ENCODE results near the gene SLC7A7. TPM values are rescaled to one million over a fixed set of nuclear protein-coding genes. Genes with fewer than 3 reads are reported as not detected.
A peak's percentile ranks its signal among the peaks of the same experiment; 100 is the strongest.

SLC7A7 gene
- total RNA-seq, 1 donor from 2014 or later, result 14.3 TPM

GRCh38 chr14:22819151-22819988 is 4.1 kb upstream of the SLC7A7 start:
- H3K4me2 ChIP-seq (ENCODE audit: low read length), result peak overlapping the region; percentile 67
- FAIRE-seq (no peak), DNase-seq (ENCODE audit: low read depth) (peak; percentile 50)
- peak overlapping the region; percentile 14 for H3K27ac ChIP-seq (ENCODE audit: low read depth, low read length)
- TF ChIP-seq CTCF (IDR thresholded peaks at IDR 0.05; ENCODE audit: insufficient read depth, low read depth, low read length) (no peak), EZH2 (IDR thresholded peaks at IDR 0.05; ENCODE audit: insufficient read depth, low read length) (no peak)
- Mint-ChIP-seq H3K27ac (ENCODE audit: unreplicated experiment) (peak overlapping the region; percentile 88), H3K4me3 (ENCODE audit: unreplicated experiment) (no peak overlapping the region), H3K4me1 (ENCODE audit: low read depth, unreplicated experiment) (peaks cover 58% of the 10 kb centered on the region), H3K9me3 (ENCODE audit: unreplicated experiment) (no peaks in the 10 kb centered on the region), H3K36me3 (ENCODE audit: low read depth, unreplicated experiment) (no peaks in the 10 kb centered on the region), H3K27me3 (ENCODE audit: low read depth, unreplicated experiment) (no peaks in the 10 kb centered on the region)
- H3K79me2 ChIP-seq (ENCODE audit: insufficient read depth, low read length), result no peaks in the 10 kb centered on the region
- H3K27me3 ChIP-seq (ENCODE audit: insufficient read depth, low read length), result no peaks in the 10 kb centered on the region
- H3K4me1 ChIP-seq (ENCODE audit: insufficient read depth, low read length), result peaks cover 20% of the 10 kb centered on the region
- H3K36me3 ChIP-seq (ENCODE audit: insufficient read depth, low read length), result no peaks in the 10 kb centered on the region
- H3K9me3 ChIP-seq (ENCODE audit: insufficient read depth, low read depth, low read length), result no peaks in the 10 kb centered on the region
- peak overlapping the region; percentile 45 for H3K9ac ChIP-seq (ENCODE audit: low read length)
- H2AFZ ChIP-seq (ENCODE audit: low read depth, low read length), result peak overlapping the region; percentile 55
- no peaks in the 10 kb centered on the region for H4K20me1 ChIP-seq (ENCODE audit: insufficient read depth, low read length)
- no peak overlapping the region for H3K4me3 ChIP-seq (ENCODE audit: insufficient read depth, low read depth, low read length)

- no peak overlapping the region for H2AFZ ChIP-seq (ENCODE audit: low read depth, low read length)
- H3K79me2 ChIP-seq (ENCODE audit: insufficient read depth, low read length), result no peaks in the 10 kb centered on the region
- peak overlapping the region; percentile 9 for H3K4me3 Mint-ChIP-seq (ENCODE audit: unreplicated experiment)
- H3K4me3 ChIP-seq (ENCODE audit: insufficient read depth, low read depth, low read length), result no peak overlapping the region
- H3K9me3 Mint-ChIP-seq (ENCODE audit: unreplicated experiment), result no peaks in the 10 kb centered on the region
- no peaks in the 10 kb centered on the region for H3K9me3 ChIP-seq (ENCODE audit: insufficient read depth, low read depth, low read length)
- H3K27me3 Mint-ChIP-seq (ENCODE audit: low read depth, unreplicated experiment), result no peaks in the 10 kb centered on the region
- no peak overlapping the region for H3K9ac ChIP-seq (ENCODE audit: low read length)
- no peaks in the 10 kb centered on the region for H3K36me3 ChIP-seq (ENCODE audit: insufficient read depth, low read length)
- H3K4me1 Mint-ChIP-seq (ENCODE audit: low read depth, unreplicated experiment), result peaks cover 27% of the 10 kb centered on the region
- no peak overlapping the region for H3K4me2 ChIP-seq (ENCODE audit: low read length)
- H3K27ac Mint-ChIP-seq (ENCODE audit: unreplicated experiment), result peak overlapping the region; percentile 36
- no peak for TF ChIP-seq EZH2 (IDR thresholded peaks at IDR 0.05; ENCODE audit: insufficient read depth, low read length)
- TF ChIP-seq CTCF (IDR thresholded peaks at IDR 0.05; ENCODE audit: insufficient read depth, low read depth, low read length), result no peak
- FAIRE-seq, result no peak
- no peak overlapping the region for H3K27ac ChIP-seq (ENCODE audit: low read depth, low read length)
- no peak for DNase-seq (ENCODE audit: low read depth)
- H3K27me3 ChIP-seq (ENCODE audit: insufficient read depth, low read length), result no peaks in the 10 kb centered on the region
- no peaks in the 10 kb centered on the region for H4K20me1 ChIP-seq (ENCODE audit: insufficient read depth, low read length)
- no peaks in the 10 kb centered on the region for H3K36me3 Mint-ChIP-seq (ENCODE audit: low read depth, unreplicated experiment)
- H3K4me1 ChIP-seq (ENCODE audit: insufficient read depth, low read length), result peaks cover 5% of the 10 kb centered on the region
These were observed 862 bp downstream of the SLC7A7 start for GRCh38 chr14:22814373-22814772.

- Histone ChIP-seq H3K79me2 (ENCODE audit: insufficient read depth, low read length) (no peaks in the 10 kb centered on the region), H3K9ac (ENCODE audit: low read length) (no peak overlapping the region), H3K36me3 (ENCODE audit: insufficient read depth, low read length) (no peaks in the 10 kb centered on the region), H3K4me3 (ENCODE audit: insufficient read depth, low read depth, low read length) (no peak overlapping the region), H3K4me2 (ENCODE audit: low read length) (no peak overlapping the region), H3K4me1 (ENCODE audit: insufficient read depth, low read length) (no peaks in the 10 kb centered on the region), H3K27ac (ENCODE audit: low read depth, low read length) (no peak overlapping the region), H2AFZ (ENCODE audit: low read depth, low read length) (no peak overlapping the region), H4K20me1 (ENCODE audit: insufficient read depth, low read length) (no peaks in the 10 kb centered on the region), H3K9me3 (ENCODE audit: insufficient read depth, low read depth, low read length) (no peaks in the 10 kb centered on the region), H3K27me3 (ENCODE audit: insufficient read depth, low read length) (no peaks in the 10 kb centered on the region)
- H3K36me3 Mint-ChIP-seq (ENCODE audit: low read depth, unreplicated experiment), result no peaks in the 10 kb centered on the region
- FAIRE-seq (no peak), DNase-seq (ENCODE audit: low read depth) (no peak)
- H3K4me1 Mint-ChIP-seq (ENCODE audit: low read depth, unreplicated experiment), result peaks cover 19% of the 10 kb centered on the region
- peaks cover 1% of the 10 kb centered on the region for H3K9me3 Mint-ChIP-seq (ENCODE audit: unreplicated experiment)
- H3K27me3 Mint-ChIP-seq (ENCODE audit: low read depth, unreplicated experiment), result no peaks in the 10 kb centered on the region
- TF ChIP-seq CTCF (IDR thresholded peaks at IDR 0.05; ENCODE audit: insufficient read depth, low read depth, low read length) (no peak), EZH2 (IDR thresholded peaks at IDR 0.05; ENCODE audit: insufficient read depth, low read length) (no peak)
- H3K4me3 Mint-ChIP-seq (ENCODE audit: unreplicated experiment), result no peak overlapping the region
- H3K27ac Mint-ChIP-seq (ENCODE audit: unreplicated experiment), result no peak overlapping the region
These were observed 2.1 kb downstream of the SLC7A7 start for GRCh38 chr14:22813145-22813544.
